Adrenal gland (tissue), 5 donors: ENCODE results near the gene TOMM22.

Source experiments
- POLR2A ChIP-seq, 2 donors: fragments of 450-650 bp; IDR thresholded peaks; one replicate each; pipeline ENCODE4 v1.6.1; 2017; ENCODE audit warnings: antibody characterized with exemption in 2 of 2, mild to moderate bottlenecking in 2 of 2, moderate library complexity in 1 of 2
- TF ChIP-seq, protein P1 (sequence below), 6 experiments: fragments of 450-650 bp in 4 of 6; fragments of 200-600 bp in 2 of 6; sonication (generic) in 1 of 6; IDR thresholded peaks; 1 replicate in 5 of 6; 2 replicates in 1 of 6; pipeline versions ENCODE4 v1.5.1 to v1.8.0; 2016 to 2021; ENCODE audit warnings: antibody characterized with exemption in 6 of 6, mild to moderate bottlenecking in 2 of 6, moderate library complexity in 1 of 6
- donor health status: DM: no; HTN: no; CAD: no.

DNA sequence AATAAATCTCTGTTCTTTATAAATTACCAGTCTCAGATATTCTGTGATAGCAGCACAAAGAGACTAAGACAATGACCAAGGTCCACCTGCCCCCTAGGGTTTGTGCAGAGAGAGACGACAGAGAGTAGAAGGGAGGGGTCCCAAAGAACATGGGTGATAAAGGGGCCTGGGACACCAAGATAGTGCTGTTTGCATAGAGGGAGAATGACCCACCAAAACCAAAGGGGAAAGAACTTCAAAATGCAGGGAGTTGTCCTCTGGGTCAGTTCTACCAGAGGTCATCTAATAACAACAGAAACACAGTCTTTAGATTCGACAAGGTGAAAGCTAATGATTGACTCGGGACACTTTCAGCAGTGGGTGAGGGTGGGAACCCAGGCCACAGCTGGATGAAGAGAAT is 49.2 kb upstream of the TOMM22 start:
- no peak for TF ChIP-seq POLR2A (IDR thresholded peaks at IDR 0.05)
- TF ChIP-seq, protein P1, sequence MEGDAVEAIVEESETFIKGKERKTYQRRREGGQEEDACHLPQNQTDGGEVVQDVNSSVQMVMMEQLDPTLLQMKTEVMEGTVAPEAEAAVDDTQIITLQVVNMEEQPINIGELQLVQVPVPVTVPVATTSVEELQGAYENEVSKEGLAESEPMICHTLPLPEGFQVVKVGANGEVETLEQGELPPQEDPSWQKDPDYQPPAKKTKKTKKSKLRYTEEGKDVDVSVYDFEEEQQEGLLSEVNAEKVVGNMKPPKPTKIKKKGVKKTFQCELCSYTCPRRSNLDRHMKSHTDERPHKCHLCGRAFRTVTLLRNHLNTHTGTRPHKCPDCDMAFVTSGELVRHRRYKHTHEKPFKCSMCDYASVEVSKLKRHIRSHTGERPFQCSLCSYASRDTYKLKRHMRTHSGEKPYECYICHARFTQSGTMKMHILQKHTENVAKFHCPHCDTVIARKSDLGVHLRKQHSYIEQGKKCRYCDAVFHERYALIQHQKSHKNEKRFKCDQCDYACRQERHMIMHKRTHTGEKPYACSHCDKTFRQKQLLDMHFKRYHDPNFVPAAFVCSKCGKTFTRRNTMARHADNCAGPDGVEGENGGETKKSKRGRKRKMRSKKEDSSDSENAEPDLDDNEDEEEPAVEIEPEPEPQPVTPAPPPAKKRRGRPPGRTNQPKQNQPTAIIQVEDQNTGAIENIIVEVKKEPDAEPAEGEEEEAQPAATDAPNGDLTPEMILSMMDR (IDR thresholded peaks at IDR 0.05), result no peak
